Right atrium auricular region (tissue), 2 donors: ENCODE results near the gene MYO1E. TPM values are rescaled to one million over a fixed set of nuclear protein-coding genes. Genes with fewer than 3 reads are reported as not detected.

Source experiments
- DNase-seq: peaks from one replicate; pipeline ENCODE4 v3.0.0-alpha.2; 2019; ENCODE audit warnings: low spot score
- H3K27ac ChIP-seq, 2 donors: fragments of 200-600 bp; sonication (generic); 1 replicate in 1 of 2; 2 replicates in 1 of 2; pipeline ENCODE4 v1.5.1; 2016 to 2019
- H3K27me3 ChIP-seq, 2 donors: fragments of 200-600 bp; sonication (generic); one replicate each; pipeline versions ENCODE4 v1.5.1 to v1.6.0; 2017 to 2019
- H3K36me3 ChIP-seq: fragments of 200-600 bp; sonication (generic); one replicate; pipeline ENCODE4 v1.5.1; 2016
- H3K4me1 ChIP-seq, 2 donors: fragments of 200-600 bp; sonication (generic); one replicate each; pipeline versions ENCODE4 v1.5.1 to v1.6.0; 2017 to 2019
- H3K4me3 ChIP-seq, 2 donors: fragments of 200-600 bp; sonication (generic); 1 replicate in 1 of 2; 2 replicates in 1 of 2; pipeline ENCODE4 v1.5.1; 2017 to 2019; ENCODE audit warnings: mild to moderate bottlenecking in 1 of 2, moderate library complexity in 1 of 2
- H3K9me3 ChIP-seq, 2 donors: fragments of 200-600 bp; sonication (generic); one replicate each; pipeline ENCODE4 v1.5.1; 2019
- total RNA-seq, 2 donors: library from RNA; depleted of rRNA; stranded (reverse); fragments of >200 nt; gene quantifications; one replicate each; pipeline ENCODE4 v1.1.0, GENCODE V29; 2016
- TF ChIP-seq, protein P1 (sequence below), 2 donors: fragments of 200-600 bp; sonication (generic); IDR thresholded peaks; one replicate each; pipeline ENCODE4 v1.5.1; 2019; ENCODE audit warnings: antibody characterized with exemption in 2 of 2

The MYO1E gene
- total RNA-seq, 2 donors from 2014 or later = 9.6 to 17.2 TPM

DNA sequence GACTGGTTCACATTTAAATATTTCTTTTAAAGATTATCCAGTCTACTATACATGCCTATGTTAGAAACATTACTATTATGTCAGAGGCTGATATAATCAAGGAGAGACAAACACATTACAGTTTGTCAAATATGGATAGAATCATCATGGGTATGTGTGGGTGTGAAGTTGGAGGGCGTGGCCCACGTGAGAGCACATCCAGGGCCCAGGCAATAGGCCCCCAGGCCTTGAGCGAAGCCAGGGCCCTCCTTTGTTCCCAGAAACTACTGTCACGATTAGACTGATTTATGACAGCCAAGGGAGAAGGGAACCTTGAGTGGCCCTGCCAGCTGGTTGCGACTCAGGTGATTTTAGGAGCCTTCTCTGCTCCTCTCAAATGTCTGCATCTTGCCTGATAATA, 193.0 kb downstream of the MYO1E start:
- Histone ChIP-seq H3K36me3 (peaks cover 19% of the 10 kb centered on the region), H3K4me3 (no peak overlapping the region), H3K27ac (no peak overlapping the region), H3K27me3 (no peaks in the 10 kb centered on the region), H3K9me3 (peaks cover 0 to 15% of the 10 kb centered on the region in 2 donors), H3K4me1 (peaks cover 0 to 8% of the 10 kb centered on the region in 2 donors)
- DNase-seq = no peak
- TF ChIP-seq, protein P1, sequence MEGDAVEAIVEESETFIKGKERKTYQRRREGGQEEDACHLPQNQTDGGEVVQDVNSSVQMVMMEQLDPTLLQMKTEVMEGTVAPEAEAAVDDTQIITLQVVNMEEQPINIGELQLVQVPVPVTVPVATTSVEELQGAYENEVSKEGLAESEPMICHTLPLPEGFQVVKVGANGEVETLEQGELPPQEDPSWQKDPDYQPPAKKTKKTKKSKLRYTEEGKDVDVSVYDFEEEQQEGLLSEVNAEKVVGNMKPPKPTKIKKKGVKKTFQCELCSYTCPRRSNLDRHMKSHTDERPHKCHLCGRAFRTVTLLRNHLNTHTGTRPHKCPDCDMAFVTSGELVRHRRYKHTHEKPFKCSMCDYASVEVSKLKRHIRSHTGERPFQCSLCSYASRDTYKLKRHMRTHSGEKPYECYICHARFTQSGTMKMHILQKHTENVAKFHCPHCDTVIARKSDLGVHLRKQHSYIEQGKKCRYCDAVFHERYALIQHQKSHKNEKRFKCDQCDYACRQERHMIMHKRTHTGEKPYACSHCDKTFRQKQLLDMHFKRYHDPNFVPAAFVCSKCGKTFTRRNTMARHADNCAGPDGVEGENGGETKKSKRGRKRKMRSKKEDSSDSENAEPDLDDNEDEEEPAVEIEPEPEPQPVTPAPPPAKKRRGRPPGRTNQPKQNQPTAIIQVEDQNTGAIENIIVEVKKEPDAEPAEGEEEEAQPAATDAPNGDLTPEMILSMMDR (IDR thresholded peaks at IDR 0.05) = no peak

DNA sequence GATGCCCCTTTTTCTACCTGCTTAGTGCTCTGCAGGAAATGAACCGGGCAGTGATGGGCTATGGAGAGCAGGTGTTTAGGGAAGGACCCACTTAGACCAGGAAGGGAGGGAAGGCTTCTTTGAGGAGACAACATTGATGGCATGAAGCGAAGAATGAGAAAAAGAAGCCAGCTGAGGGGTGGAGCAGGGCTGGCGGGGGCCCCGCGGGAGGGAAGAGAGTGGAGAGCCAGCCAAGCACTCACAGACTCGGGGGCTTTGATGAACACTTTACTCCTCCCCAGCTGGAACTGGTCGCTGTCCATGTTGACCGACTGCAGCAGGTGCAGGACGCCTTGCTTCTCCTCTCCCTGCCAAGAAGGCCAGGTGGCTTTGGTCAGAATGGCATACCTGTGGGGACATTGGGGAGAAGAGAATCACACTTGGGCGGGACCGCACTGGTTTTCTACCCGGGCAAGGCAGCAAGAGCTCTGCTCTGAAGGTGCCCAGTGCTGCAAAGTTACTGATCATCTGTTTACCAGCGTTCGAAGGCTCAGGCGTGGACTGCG, 194.4 kb downstream of the MYO1E start:
- peaks cover 0 to 15% of the 10 kb centered on the region in 2 donors for H3K9me3 ChIP-seq
- H3K27ac ChIP-seq = no peak overlapping the region
- no peak overlapping the region for H3K4me3 ChIP-seq
- peaks cover 19% of the 10 kb centered on the region for H3K36me3 ChIP-seq
- H3K27me3 ChIP-seq = no peaks in the 10 kb centered on the region
- DNase-seq = no peak
- TF ChIP-seq, protein P1 (IDR thresholded peaks at IDR 0.05) = no peak
- H3K4me1 ChIP-seq = peaks cover 0 to 8% of the 10 kb centered on the region in 2 donors

DNA sequence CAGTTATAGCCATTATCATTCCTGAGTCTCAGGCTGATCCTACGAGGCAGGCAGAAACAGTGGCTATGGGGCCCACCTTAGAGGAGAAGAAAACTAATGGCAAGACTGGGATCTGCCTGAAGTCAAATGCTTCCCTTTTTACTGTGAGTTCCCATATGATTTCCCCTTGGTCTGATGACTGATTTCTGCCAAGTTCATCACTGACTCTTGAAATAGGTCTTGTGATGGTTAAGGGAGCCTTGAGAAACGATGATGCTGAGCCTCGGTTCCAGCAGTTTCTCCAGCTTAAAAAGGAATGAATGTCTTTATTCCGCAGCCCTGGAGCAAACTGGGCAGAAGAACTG, 195.4 kb downstream of the MYO1E start:
- TF ChIP-seq, protein P1 (IDR thresholded peaks at IDR 0.05) = no peak

DNA sequence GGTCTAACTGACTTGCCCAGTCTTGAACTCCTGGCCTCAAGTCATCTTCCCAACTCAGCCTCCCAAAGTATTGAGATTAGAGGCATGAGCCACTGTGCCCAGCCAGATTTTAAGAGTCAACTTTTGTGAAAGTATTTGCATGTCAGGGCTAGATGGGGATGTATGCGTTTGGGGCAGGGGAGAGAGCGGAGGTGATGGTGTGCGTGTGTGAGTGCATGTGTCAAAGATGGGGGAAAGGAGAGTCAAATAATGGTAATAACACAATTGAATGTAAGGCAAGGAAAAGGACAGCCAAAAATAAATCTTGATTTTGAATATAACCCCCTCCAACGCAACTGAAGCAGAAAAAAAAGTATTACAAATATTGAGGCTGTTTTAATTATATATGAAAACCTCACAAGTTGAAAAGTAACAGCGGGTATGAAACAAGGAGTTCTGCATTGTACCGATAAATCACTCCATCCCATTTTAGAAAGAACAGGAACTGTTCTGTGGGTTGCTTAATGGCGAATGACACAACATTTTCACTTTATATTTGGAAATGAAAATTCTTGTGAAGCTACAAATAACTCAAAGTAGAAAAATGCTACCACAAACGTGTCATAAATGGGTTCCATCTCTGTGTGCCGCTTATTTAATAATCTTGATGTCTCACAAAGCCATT, 195.9 kb downstream of the MYO1E start:
- Histone ChIP-seq H3K4me3 (no peak overlapping the region), H3K9me3 (peaks cover 0 to 6% of the 10 kb centered on the region in 2 donors), H3K27me3 (no peaks in the 10 kb centered on the region), H3K4me1 (peaks cover 0 to 8% of the 10 kb centered on the region in 2 donors), H3K36me3 (peaks cover 15% of the 10 kb centered on the region), H3K27ac (no peak overlapping the region)
- TF ChIP-seq, protein P1 (IDR thresholded peaks at IDR 0.05) = no peak
- no peak for DNase-seq

More for the DNA sequence above, 195.4 kb downstream of the MYO1E start:
- Histone ChIP-seq H3K4me1 (peaks cover 0 to 8% of the 10 kb centered on the region in 2 donors), H3K9me3 (peaks cover 0 to 11% of the 10 kb centered on the region in 2 donors), H3K36me3 (peaks cover 15% of the 10 kb centered on the region), H3K27ac (peak overlapping the region in 1 of 2 donors; percentile 48), H3K4me3 (no peak overlapping the region), H3K27me3 (no peaks in the 10 kb centered on the region)
- no peak for DNase-seq

DNA sequence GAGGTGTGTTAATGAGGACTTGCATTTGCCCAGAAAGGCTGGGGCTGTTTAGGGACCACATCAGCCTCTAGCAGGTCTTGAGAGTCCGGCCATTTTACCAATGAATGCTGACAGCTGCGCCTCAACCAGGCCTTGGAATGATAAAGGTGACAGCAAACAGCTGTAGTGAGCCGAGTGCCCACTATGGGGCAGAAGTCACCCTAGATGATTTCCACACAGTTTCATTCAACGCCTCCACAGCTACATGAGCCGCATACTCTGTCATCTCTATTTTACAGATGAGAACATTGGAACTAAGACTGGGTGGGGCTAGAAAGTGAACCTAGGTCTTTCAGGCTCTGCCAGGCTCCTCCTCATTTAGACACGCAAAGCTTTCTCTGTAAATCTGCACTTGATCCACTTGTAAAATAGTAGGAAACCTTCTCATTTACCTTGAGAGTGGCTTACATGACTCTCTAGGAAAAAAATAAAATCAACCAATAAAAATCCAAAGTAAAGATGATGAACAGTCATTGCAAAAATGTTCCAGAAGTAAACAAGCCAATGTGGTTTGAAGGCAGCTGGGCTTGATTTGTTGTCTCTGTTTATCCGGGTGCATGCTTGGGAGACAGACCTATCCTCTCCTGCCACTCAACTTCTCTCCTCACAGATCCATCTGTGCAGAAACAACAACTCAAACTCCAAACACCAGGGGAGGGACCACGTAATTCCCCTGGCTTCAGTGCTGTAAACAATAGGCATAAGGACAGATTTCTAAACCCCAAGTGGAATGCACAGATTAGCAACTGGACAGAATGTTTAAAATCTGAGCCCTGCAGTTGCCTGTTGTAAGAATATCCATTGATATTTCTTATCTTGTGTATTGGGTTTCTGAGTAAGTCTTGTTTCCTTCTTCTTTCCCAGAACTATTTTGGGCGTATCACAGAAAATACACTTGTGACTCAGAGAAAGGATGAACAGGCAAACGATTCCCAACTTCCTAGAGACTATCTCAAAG, 197.5 kb downstream of the MYO1E start:
- Histone ChIP-seq H3K36me3 (peaks cover 21% of the 10 kb centered on the region), H3K27ac (peak overlapping the region in 1 of 2 donors; percentile 46), H3K9me3 (no peaks in the 10 kb centered on the region), H3K4me1 (peaks cover 0 to 19% of the 10 kb centered on the region in 2 donors), H3K4me3 (no peak overlapping the region), H3K27me3 (no peaks in the 10 kb centered on the region)
- DNase-seq = peak; percentile 76
- TF ChIP-seq, protein P1 (IDR thresholded peaks at IDR 0.05) = peak; percentile 36 to 73
